GM23338 (cell line): ENCODE results near the gene INTS3. TPM values are rescaled to one million over a fixed set of nuclear protein-coding genes. Genes with fewer than 3 reads are reported as not detected.

Source experiments
- CTCF ChIP-seq, 2 experiments: fragments of 200-600 bp in 1 of 2; sonication (generic) in 1 of 2; conservative IDR thresholded peaks; 2 replicates each; pipeline versions ENCODE4 v1.5.1 to v1.6.1; 2016 to 2017; ENCODE audit warnings: antibody characterized with exemption in 2 of 2, low read depth in 2 of 2, mild to moderate bottlenecking in 2 of 2, moderate library complexity in 1 of 2
- ETS1 ChIP-seq: IDR thresholded peaks from 2 replicates; pipeline ENCODE4 v1.6.1; 2016; ENCODE audit warnings: antibody characterized with exemption
- EZH2 ChIP-seq: fragments of 200-600 bp; sonication (generic); IDR thresholded peaks from one replicate; pipeline ENCODE4 v1.8.0; 2017; ENCODE audit warnings: antibody characterized with exemption, mild to moderate bottlenecking, low read depth; ENCODE audit not compliant: unreplicated experiment
- JUNB ChIP-seq: IDR thresholded peaks from one replicate; pipeline ENCODE4 v1.6.1; 2016; ENCODE audit warnings: antibody characterized with exemption; ENCODE audit not compliant: unreplicated experiment
- POLR2AphosphoS5 ChIP-seq: IDR thresholded peaks from 2 replicates; pipeline ENCODE4 v1.6.1; 2016; ENCODE audit warnings: antibody characterized with exemption, low read depth
- ZNF114 ChIP-seq: fragments of 250-450 bp; sonication (Bioruptor Pico); IDR thresholded peaks from 2 replicates; pipeline ENCODE4 v1.5.0; 2020; ENCODE audit warnings: mild to moderate bottlenecking, moderate library complexity
- ZNF462 ChIP-seq: fragments of 250-450 bp; sonication (Bioruptor Pico); IDR thresholded peaks from 2 replicates; pipeline ENCODE4 v1.5.0; 2020; ENCODE audit warnings: mild to moderate bottlenecking, moderate library complexity
- polyA plus RNA-seq: library from polyadenylated mRNA; unstranded; fragments of >200 nt; fragmentation: Nextera tagmentation; extraction: Ambion mirVana; gene quantifications from 2 replicates; pipeline ENCODE4 v1.2.1, GENCODE V29; 2016
- total RNA-seq: library from RNA; depleted of rRNA; stranded (reverse); fragments of >200 nt; shearing (Covaris generic); gene quantifications from 2 replicates; pipeline ENCODE4 v1.2.3, GENCODE V29; 2014

Gene INTS3
- total and polyA plus RNA-seq, 2 experiments from 2014 or later = 22.7 to 51.3 TPM

GRCh38 chr1:153771261-153771660 lies 43.4 kb downstream of the INTS3 start (continued):
- TF ChIP-seq ZNF462 (CRISPR knock-in tag) (no peak), POLR2AphosphoS5 (no peak), EZH2 (no peak), JUNB (no peak), ZNF114 (CRISPR knock-in tag) (no peak), CTCF (conservative IDR thresholded peaks at IDR 0.05; ENCODE audit: low read depth in 2 of 2) (no peak), ETS1 (no peak)
